IMR-90 (cell line): ENCODE data around the gene MTPN. TPM values are rescaled to one million over a fixed set of nuclear protein-coding genes. Genes with fewer than 3 reads are reported as not detected.

Experiments used
- ATAC-seq: fragments of 200-7000 bp; cut with Tn5 transposase; 2 replicates; pipeline ENCODE4 v1.9.1; 2020; ENCODE audit warnings: low read depth, mild to moderate bottlenecking, moderate library complexity
- BruUV-seq: library from RNA; stranded (reverse); fragments of 400-500 nt; replicated peaks from 2 replicates; lab custom pipeline; 2021; lab: Mats Ljungman, UMichigan
- CTCF ChIA-PET: fragments of 300-600 bp; formaldehyde crosslinking; extraction: SDS; loops from one replicate; lab custom pipeline; 2021; ENCODE audit warnings: antibody characterized with exemption; lab: Yijun Ruan, JAX
- POLR2A ChIA-PET: fragments of 300-600 bp; sonication (Branson Sonifier 250); formaldehyde crosslinking; loops from one replicate; lab custom pipeline; 2022; ENCODE audit warnings: antibody characterized with exemption; ENCODE audit not compliant: unreplicated experiment; lab: Charles Lee
- DNase-seq: peaks from one replicate; pipeline ENCODE4 v3.0.0; 2013
- H2AFZ ChIP-seq: replicated peaks from 2 replicates; pipeline ENCODE3; 2013; ENCODE audit warnings: low read length, mild to moderate bottlenecking; ENCODE audit not compliant: poor library complexity
- H2AK5ac ChIP-seq: 2 replicates; pipeline ENCODE4 v1.6.1; 2013; ENCODE audit warnings: low read depth, low read length, inconsistent platforms
- H2AK9ac ChIP-seq: replicated peaks from 2 replicates; pipeline ENCODE3; 2013; ENCODE audit warnings: mild to moderate bottlenecking, low read depth, low read length, moderate library complexity; ENCODE audit not compliant: poor library complexity
- H2BK120ac ChIP-seq: 2 replicates; pipeline ENCODE4 v1.6.1; 2013; ENCODE audit warnings: low read depth, low read length, inconsistent platforms
- H2BK15ac ChIP-seq: 3 replicates; pipeline ENCODE4 v1.6.1; 2013; ENCODE audit warnings: low read depth, low read length, inconsistent platforms
- H2BK20ac ChIP-seq: 2 replicates; pipeline ENCODE4 v1.6.1; 2013; ENCODE audit warnings: low read depth, mild to moderate bottlenecking, inconsistent platforms, low read length, moderate library complexity
- H2BK5ac ChIP-seq: 2 replicates; pipeline ENCODE4 v1.6.1; 2013; ENCODE audit warnings: mild to moderate bottlenecking, low read depth, low read length, inconsistent platforms; ENCODE audit not compliant: poor library complexity, severe bottlenecking
- H3K14ac ChIP-seq: replicated peaks from 2 replicates; pipeline ENCODE4 v1.6.1; 2013; ENCODE audit warnings: low read depth, low read length, inconsistent platforms
- H3K18ac ChIP-seq: 2 replicates; pipeline ENCODE4 v1.6.1; 2013; ENCODE audit warnings: low read depth, low read length, control low read depth
- H3K23ac ChIP-seq: 2 replicates; pipeline ENCODE4 v1.6.1; 2013; ENCODE audit warnings: low read depth, low read length, inconsistent platforms
- H3K27ac ChIP-seq: 2 replicates; pipeline ENCODE4 v1.5.1; 2013; ENCODE audit warnings: mild to moderate bottlenecking, control low read depth, low read length; ENCODE audit not compliant: insufficient read depth
- H3K27me3 ChIP-seq: 2 replicates; pipeline ENCODE4 v1.6.1; 2013; ENCODE audit warnings: low read length; ENCODE audit not compliant: control insufficient read depth, insufficient read depth
- H3K36me3 ChIP-seq: 2 replicates; pipeline ENCODE4 v1.6.1; 2013; ENCODE audit warnings: low read length, mixed read lengths; ENCODE audit not compliant: control insufficient read depth, insufficient read depth
- H3K4ac ChIP-seq: 2 replicates; pipeline ENCODE4 v1.6.1; 2013; ENCODE audit warnings: low read depth, low read length, inconsistent platforms
- H3K4me1 ChIP-seq: 2 replicates; pipeline ENCODE4 v1.6.1; 2013; ENCODE audit warnings: low read length, mixed read lengths; ENCODE audit not compliant: control insufficient read depth, insufficient read depth
- H3K4me2 ChIP-seq: 2 replicates; pipeline ENCODE4 v1.6.1; 2013; ENCODE audit warnings: low read depth, mild to moderate bottlenecking, control low read depth, low read length, moderate library complexity
- H3K4me3 ChIP-seq: 2 replicates; pipeline ENCODE4 v1.5.1; 2013; ENCODE audit warnings: low read depth, mild to moderate bottlenecking, control low read depth, low read length, moderate library complexity; ENCODE audit not compliant: insufficient read depth
- H3K56ac ChIP-seq: 2 replicates; pipeline ENCODE4 v1.6.1; 2013; ENCODE audit warnings: low read length, inconsistent platforms; ENCODE audit not compliant: insufficient read depth; ENCODE audit errors: extremely low read depth
- H3K79me1 ChIP-seq, 2 experiments: 2 replicates each; pipeline ENCODE4 v1.6.1; 2013; ENCODE audit warnings: low read length in 2 of 2, inconsistent platforms in 1 of 2, low read depth in 1 of 2
- H3K9ac ChIP-seq: 2 replicates; pipeline ENCODE4 v1.6.1; 2013; ENCODE audit warnings: low read depth, low read length, control low read depth
- H3K9me1 ChIP-seq: 2 replicates; pipeline ENCODE4 v1.6.1; 2013; ENCODE audit warnings: low read length, inconsistent platforms; ENCODE audit not compliant: insufficient read depth
- H3K9me3 ChIP-seq: 2 replicates; pipeline ENCODE4 v1.6.1; 2013; ENCODE audit warnings: low read length; ENCODE audit not compliant: control insufficient read depth, insufficient read depth
- H4K20me1 ChIP-seq: 2 replicates; pipeline ENCODE4 v1.6.1; 2013; ENCODE audit warnings: low read length, inconsistent platforms; ENCODE audit not compliant: insufficient read depth
- H4K5ac ChIP-seq: 2 replicates; pipeline ENCODE4 v1.6.1; 2013; ENCODE audit warnings: mild to moderate bottlenecking, low read depth, low read length, control low read depth
- H4K8ac ChIP-seq, 2 experiments: 2 replicates each; pipeline ENCODE4 v1.6.1; 2013; ENCODE audit warnings: low read depth in 2 of 2, low read length in 2 of 2, control low read depth in 1 of 2, inconsistent platforms in 1 of 2
- H4K91ac ChIP-seq: 2 replicates; pipeline ENCODE4 v1.6.1; 2013; ENCODE audit warnings: low read depth, low read length, inconsistent platforms; ENCODE audit not compliant: insufficient read depth
- BHLHE40 ChIP-seq: fragments of 150-350 bp; IDR thresholded peaks from 2 replicates; pipeline ENCODE4 v1.6.1; 2016; ENCODE audit warnings: mild to moderate bottlenecking, low read depth, low read length
- CHD1 ChIP-seq: IDR thresholded peaks from 2 replicates; pipeline ENCODE4 v1.6.1; 2012; ENCODE audit warnings: low read depth, low read length, improper control_type of control experiment
- CTCF ChIP-seq: conservative IDR thresholded peaks from 2 replicates; pipeline ENCODE4 v1.5.1; 2012; ENCODE audit warnings: mild to moderate bottlenecking, low read depth, low read length, improper control_type of control experiment
- ELK1 ChIP-seq: fragments of 150-350 bp; IDR thresholded peaks from 2 replicates; pipeline ENCODE4 v1.6.1; 2016; ENCODE audit warnings: low read depth, mild to moderate bottlenecking, low read length, moderate library complexity, borderline replicate concordance
- FOS ChIP-seq: fragments of 150-350 bp; IDR thresholded peaks from 2 replicates; pipeline ENCODE4 v1.6.1; 2016; ENCODE audit warnings: low read depth, low read length
- MAFK ChIP-seq: IDR thresholded peaks from 2 replicates; pipeline ENCODE4 v1.6.1; 2012; ENCODE audit warnings: low read depth, low read length, improper control_type of control experiment
- MXI1 ChIP-seq: IDR thresholded peaks from 2 replicates; pipeline ENCODE4 v1.6.1; 2012; ENCODE audit warnings: low read depth, mild to moderate bottlenecking, low read length, moderate library complexity, borderline replicate concordance
- NFE2L2 ChIP-seq: fragments of 150-350 bp; IDR thresholded peaks from 2 replicates; pipeline ENCODE4 v1.6.1; 2016; ENCODE audit warnings: low read depth, mild to moderate bottlenecking, low read length
- POLR2A ChIP-seq: IDR thresholded peaks from 2 replicates; pipeline ENCODE4 v1.6.1; 2012; ENCODE audit warnings: mild to moderate bottlenecking, low read depth, low read length
- RCOR1 ChIP-seq: IDR thresholded peaks from 2 replicates; pipeline ENCODE4 v1.6.1; 2012; ENCODE audit warnings: mild to moderate bottlenecking, low read length, improper control_type of control experiment; ENCODE audit not compliant: insufficient replicate concordance
- RFX5 ChIP-seq: IDR thresholded peaks from 2 replicates; pipeline ENCODE4 v1.8.0; 2012; ENCODE audit warnings: low read depth, mild to moderate bottlenecking, low read length, moderate library complexity
- USF2 ChIP-seq: fragments of 150-350 bp; IDR thresholded peaks from 2 replicates; pipeline ENCODE4 v1.6.1; 2017; ENCODE audit warnings: mild to moderate bottlenecking, antibody characterized with exemption, low read length, low read depth
- WGBS, 2 experiments: methylation state at CpG; one replicate each; pipeline versions ENCODE4 v1.1.5 to v1.1.7; 2013; ENCODE audit warnings: missing lambda C conversion rate in 2 of 2; ENCODE audit not compliant: insufficient read length in 1 of 2; ENCODE audit errors: extremely low coverage in 2 of 2; 5-methylcytosine and 5-hydroxymethylcytosine counted together
- dilution Hi-C: fragments of 300-500 bp; cut with HindIII; formaldehyde crosslinking; loops from one replicate; pipeline ENCODE4 v1.14.3; 2018; ENCODE audit warnings: low sequenced_read_pairs; ENCODE audit not compliant: unreplicated experiment
- in situ Hi-C: fragments of 300-500 bp; cut with MboI; formaldehyde crosslinking; loops from 3 replicates; pipeline ENCODE4 v1.14.3; 2019; ENCODE audit warnings: low sequenced_read_pairs, inconsistent platforms, mixed read lengths
- intact Hi-C: fragments of 100-400 bp; cut with micrococcal nuclease; formaldehyde crosslinking; loops from 2 replicates; pipeline ENCODE4 v1.10.0; 2022
- polyA plus RNA-seq, 3 experiments: library from polyadenylated mRNA; depleted of rRNA; stranded (reverse); fragments of >200 nt; gene quantifications; 2 replicates each; pipeline ENCODE4 v1.2.3, GENCODE V29; 2012; ENCODE audit warnings: low replicate concordance in 1 of 3
- total RNA-seq: library from RNA; depleted of rRNA; stranded (reverse); fragments of >200 nt; gene quantifications from 2 replicates; pipeline ENCODE4 v1.2.3, GENCODE V29; 2012

The MTPN gene
- total and polyA plus RNA-seq, 2 of the 4 experiments (the other 2 are of a cell fraction): 58.8 to 94.4 TPM

DNA sequence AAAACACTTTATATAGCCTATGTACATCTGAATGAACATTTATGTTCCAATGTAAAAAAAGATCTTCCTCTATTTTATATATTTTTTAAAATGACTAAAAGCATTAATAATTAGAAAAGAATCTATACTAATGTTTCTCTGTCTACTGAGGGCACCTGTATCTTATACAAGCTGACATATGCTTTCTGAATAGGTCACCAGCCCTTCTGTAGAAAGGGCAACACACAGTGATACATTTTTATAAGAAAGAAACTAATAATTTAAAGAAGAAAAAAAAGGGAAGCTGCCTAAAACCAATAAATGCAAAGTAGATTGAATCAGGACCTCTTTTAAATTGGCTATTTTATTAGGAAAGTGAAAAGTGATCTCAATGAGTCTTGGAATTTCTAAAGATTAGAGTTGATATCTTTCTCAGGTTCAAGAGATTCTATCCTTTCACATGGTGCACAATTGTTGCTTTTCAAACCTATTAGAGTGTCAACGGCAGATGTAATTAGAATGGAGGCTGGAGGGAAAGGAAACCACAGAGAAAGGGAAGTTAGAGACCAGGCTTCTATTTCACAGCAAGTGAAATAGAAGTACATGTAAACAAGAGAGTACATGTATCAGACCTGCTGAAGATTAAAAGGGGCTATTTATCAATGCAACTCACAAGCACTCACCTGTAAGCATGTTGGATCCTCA lies 6.3 kb downstream of the MTPN start:
- H3K9me1 ChIP-seq: peaks cover 5% of the 10 kb centered on the region
- no peak overlapping the region for H4K5ac ChIP-seq
- ChIA-PET POLR2A (no interaction called here), CTCF (no interaction called here)
- no peak overlapping the region for H4K91ac ChIP-seq
- H3K9ac ChIP-seq: no peak overlapping the region
- no peaks in the 10 kb centered on the region for H3K9me3 ChIP-seq
- no peak overlapping the region for H4K8ac ChIP-seq
- peaks cover 4% of the 10 kb centered on the region; the same call in 1 of the 2 replicates for H3K36me3 ChIP-seq
- DNase-seq (no peak), ATAC-seq (no peak)
- H3K14ac ChIP-seq: no peak overlapping the region
- no peak overlapping the region for H3K4me2 ChIP-seq
- peaks cover 2% of the 10 kb centered on the region; the same call in 1 of the 2 replicates for H3K4me1 ChIP-seq
- no peak overlapping the region for H2BK5ac ChIP-seq
- H2BK15ac ChIP-seq: no peak overlapping the region
- no peak overlapping the region for H3K4ac ChIP-seq
- no peak overlapping the region for H2BK20ac ChIP-seq
- peaks cover 52% of the 10 kb centered on the region for H4K20me1 ChIP-seq
- H2AK9ac ChIP-seq: no peak overlapping the region
- no peak overlapping the region for H2AK5ac ChIP-seq
- no CpG with 5 or more reads among the region's 1 CpG for WGBS, 2 experiments
- peaks cover 21 to 45% of the 10 kb centered on the region in 2 experiments for H3K79me1 ChIP-seq
- H3K18ac ChIP-seq: no peak overlapping the region
- H3K27ac ChIP-seq: no peak overlapping the region
- dilution Hi-C loops: no loop called here
- no peak overlapping the region for H3K56ac ChIP-seq
- no peak overlapping the region for H3K23ac ChIP-seq
- H3K27me3 ChIP-seq: no peaks in the 10 kb centered on the region
- intact Hi-C loops: loop anchor here (10.0 kb wide), 1 partner anchor 296 kb away; no protein-coding TSS in a partner anchor
- BruUV-seq: no TSS peak
- TF ChIP-seq BHLHE40: no peak
- no peak for TF ChIP-seq CTCF
- TF ChIP-seq RCOR1: no peak
- TF ChIP-seq MAFK: no peak
- TF ChIP-seq USF2: no peak
- TF ChIP-seq CHD1: no peak
- TF ChIP-seq NFE2L2: no peak
- no peak for TF ChIP-seq RFX5
- no peak for TF ChIP-seq MXI1
- TF ChIP-seq ELK1: no peak
- TF ChIP-seq POLR2A: no peak
- TF ChIP-seq FOS: no peak
- H3K4me3 ChIP-seq: no peak overlapping the region
- no peak overlapping the region for H2BK120ac ChIP-seq
- in situ Hi-C loops: no loop called here
- H2AFZ ChIP-seq: no peak overlapping the region
